Prostate gland (tissue), 2 donors: ENCODE results near the gene CDH13.

Experiments used
- CTCF ChIP-seq, 4 experiments: fragments of 200-600 bp in 2 of 4; fragments of 450-650 bp in 2 of 4; sonication (generic) in 2 of 4; IDR thresholded peaks; 1 replicate in 3 of 4; 2 replicates in 1 of 4; pipeline ENCODE4 v1.5.1; 2016 to 2019; ENCODE audit warnings: antibody characterized with exemption in 4 of 4, mild to moderate bottlenecking in 2 of 4, moderate library complexity in 2 of 4
- POLR2A ChIP-seq: fragments of 450-650 bp; IDR thresholded peaks from one replicate; pipeline ENCODE4 v1.6.1; 2016; ENCODE audit warnings: antibody characterized with exemption, mild to moderate bottlenecking
- POLR2AphosphoS5 ChIP-seq: sonication (generic); formaldehyde crosslinking; IDR thresholded peaks from one replicate; pipeline ENCODE4 v1.6.1; 2017; ENCODE audit warnings: antibody characterized with exemption

GRCh38 chr16:83802554-83803205 lies 1175.9 kb downstream of the CDH13 start:
- TF ChIP-seq POLR2A (no peak), CTCF (IDR thresholded peaks at IDR 0.05) (no peak), POLR2AphosphoS5 (no peak)
